ENCODE data around the gene ZNF397.

DNA sequence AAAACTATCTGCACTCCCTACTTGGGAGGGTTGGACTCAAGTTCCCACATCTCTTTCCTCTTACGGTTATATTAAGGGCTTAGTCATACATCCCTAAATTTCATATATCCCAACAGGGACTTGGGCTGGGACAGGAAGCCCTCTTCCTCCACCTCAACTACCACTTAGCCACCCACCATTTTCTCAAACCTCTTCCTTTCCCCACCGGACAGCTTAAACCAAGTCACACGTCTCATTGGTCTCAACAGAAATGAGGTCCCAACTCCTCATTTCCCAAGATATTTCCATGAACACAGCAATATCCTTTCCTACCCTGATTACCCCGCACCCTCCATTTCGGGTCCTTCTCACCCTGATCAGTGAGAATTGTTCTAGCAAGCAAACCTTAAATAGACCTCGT lies 48.5 kb downstream of the ZNF397 start:
- TF ChIP-seq, protein P1, sequence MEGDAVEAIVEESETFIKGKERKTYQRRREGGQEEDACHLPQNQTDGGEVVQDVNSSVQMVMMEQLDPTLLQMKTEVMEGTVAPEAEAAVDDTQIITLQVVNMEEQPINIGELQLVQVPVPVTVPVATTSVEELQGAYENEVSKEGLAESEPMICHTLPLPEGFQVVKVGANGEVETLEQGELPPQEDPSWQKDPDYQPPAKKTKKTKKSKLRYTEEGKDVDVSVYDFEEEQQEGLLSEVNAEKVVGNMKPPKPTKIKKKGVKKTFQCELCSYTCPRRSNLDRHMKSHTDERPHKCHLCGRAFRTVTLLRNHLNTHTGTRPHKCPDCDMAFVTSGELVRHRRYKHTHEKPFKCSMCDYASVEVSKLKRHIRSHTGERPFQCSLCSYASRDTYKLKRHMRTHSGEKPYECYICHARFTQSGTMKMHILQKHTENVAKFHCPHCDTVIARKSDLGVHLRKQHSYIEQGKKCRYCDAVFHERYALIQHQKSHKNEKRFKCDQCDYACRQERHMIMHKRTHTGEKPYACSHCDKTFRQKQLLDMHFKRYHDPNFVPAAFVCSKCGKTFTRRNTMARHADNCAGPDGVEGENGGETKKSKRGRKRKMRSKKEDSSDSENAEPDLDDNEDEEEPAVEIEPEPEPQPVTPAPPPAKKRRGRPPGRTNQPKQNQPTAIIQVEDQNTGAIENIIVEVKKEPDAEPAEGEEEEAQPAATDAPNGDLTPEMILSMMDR (IDR thresholded peaks at IDR 0.05; ENCODE audit: poor library complexity): no peak
- no peak for TF ChIP-seq EZH2 (IDR thresholded peaks at IDR 0.05; ENCODE audit: borderline replicate concordance)

Measured in hepatocyte (in vitro differentiated cells).